DOHH2 (cell line): ENCODE measurements around the gene USHBP1.

Experiments
- CTCF ChIP-seq: fragments of 200-600 bp; sonication (generic); IDR thresholded peaks from one replicate; pipeline ENCODE4 v1.5.1; 2014; ENCODE audit warnings: antibody characterized with exemption, mild to moderate bottlenecking, low read depth, low read length; ENCODE audit not compliant: poor library complexity, severe bottlenecking
- EZH2phosphoT487 ChIP-seq: fragments of 200-600 bp; sonication (generic); IDR thresholded peaks from 2 replicates; pipeline ENCODE4 v1.6.1; 2017; ENCODE audit warnings: borderline replicate concordance, mild to moderate bottlenecking, antibody characterized with exemption, low read length, moderate library complexity, mixed read lengths

DNA sequence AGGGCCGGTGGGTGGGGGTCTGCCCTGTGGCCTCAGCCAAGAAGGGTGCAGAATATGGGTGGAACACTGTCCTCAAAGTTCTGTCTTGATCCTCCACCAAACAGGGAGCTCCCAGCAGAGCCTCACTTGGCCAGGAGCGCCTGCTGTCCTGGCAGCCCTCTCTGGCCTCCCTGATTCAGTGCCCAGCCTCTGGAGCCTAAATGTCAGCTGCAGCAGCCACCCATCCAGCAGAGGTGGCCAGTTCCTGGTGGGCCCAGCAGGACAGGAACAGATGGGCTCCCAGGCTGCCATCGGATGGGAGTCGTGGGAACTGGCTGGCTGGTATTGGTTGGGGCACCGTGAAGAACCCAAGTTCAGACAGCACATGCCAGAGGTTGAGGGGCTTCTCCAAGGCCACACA is 51.2 kb downstream of the USHBP1 start:
- TF ChIP-seq EZH2phosphoT487 = no peak
- no peak for TF ChIP-seq CTCF
